Lower leg skin (tissue), 4 donors: Measurements from ENCODE around the gene SMC1B. TPM values are rescaled to one million over a fixed set of nuclear protein-coding genes. Genes with fewer than 3 reads are reported as not detected.
A peak's percentile ranks its signal among the peaks of the same experiment; 100 is the strongest.

Source experiments
- DNase-seq, 2 donors: peaks; one replicate each; pipeline ENCODE4 v3.0.0-alpha.2; 2019; ENCODE audit warnings: low spot score in 2 of 2
- H3K4me3 ChIP-seq: fragments of 200-600 bp; sonication (generic); 2 replicates; pipeline ENCODE4 v1.5.1; 2017; ENCODE audit warnings: mild to moderate bottlenecking, low read depth; ENCODE audit not compliant: poor library complexity, severe bottlenecking
- POLR2A ChIP-seq, 2 donors: fragments of 450-650 bp; IDR thresholded peaks; one replicate each; pipeline ENCODE4 v1.6.1; 2016 to 2017; ENCODE audit warnings: antibody characterized with exemption in 2 of 2, mild to moderate bottlenecking in 1 of 2, moderate library complexity in 1 of 2
- WGBS, 2 donors: methylation state at CpG; one replicate each; pipeline ENCODE4 v1.1.5; 2018; 5-methylcytosine and 5-hydroxymethylcytosine counted together
- intact Hi-C: fragments of 100-400 bp; cut with DNase I; formaldehyde crosslinking; loops from one replicate; pipeline ENCODE4 v1.15.0; 2023; ENCODE audit warnings: low total_unique reads
- total RNA-seq, 4 donors: library from RNA; depleted of rRNA; stranded (reverse); fragments of >200 nt; gene quantifications; one replicate each; pipeline ENCODE4 v1.1.0, GENCODE V29; 2016
- TF ChIP-seq, protein P1 (sequence below), 3 donors: fragments of 450-650 bp; IDR thresholded peaks; one replicate each; pipeline ENCODE4 v1.5.1; 2016; ENCODE audit warnings: antibody characterized with exemption in 3 of 3, mild to moderate bottlenecking in 3 of 3, moderate library complexity in 2 of 3

Gene SMC1B
- total RNA-seq, 4 donors from 2014 or later, result not detected

GRCh38 chr22:45458532-45458931, 45.1 kb upstream of the SMC1B start:
- TF ChIP-seq POLR2A (IDR thresholded peaks at IDR 0.05), result no peak
- TF ChIP-seq, protein P1, sequence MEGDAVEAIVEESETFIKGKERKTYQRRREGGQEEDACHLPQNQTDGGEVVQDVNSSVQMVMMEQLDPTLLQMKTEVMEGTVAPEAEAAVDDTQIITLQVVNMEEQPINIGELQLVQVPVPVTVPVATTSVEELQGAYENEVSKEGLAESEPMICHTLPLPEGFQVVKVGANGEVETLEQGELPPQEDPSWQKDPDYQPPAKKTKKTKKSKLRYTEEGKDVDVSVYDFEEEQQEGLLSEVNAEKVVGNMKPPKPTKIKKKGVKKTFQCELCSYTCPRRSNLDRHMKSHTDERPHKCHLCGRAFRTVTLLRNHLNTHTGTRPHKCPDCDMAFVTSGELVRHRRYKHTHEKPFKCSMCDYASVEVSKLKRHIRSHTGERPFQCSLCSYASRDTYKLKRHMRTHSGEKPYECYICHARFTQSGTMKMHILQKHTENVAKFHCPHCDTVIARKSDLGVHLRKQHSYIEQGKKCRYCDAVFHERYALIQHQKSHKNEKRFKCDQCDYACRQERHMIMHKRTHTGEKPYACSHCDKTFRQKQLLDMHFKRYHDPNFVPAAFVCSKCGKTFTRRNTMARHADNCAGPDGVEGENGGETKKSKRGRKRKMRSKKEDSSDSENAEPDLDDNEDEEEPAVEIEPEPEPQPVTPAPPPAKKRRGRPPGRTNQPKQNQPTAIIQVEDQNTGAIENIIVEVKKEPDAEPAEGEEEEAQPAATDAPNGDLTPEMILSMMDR (IDR thresholded peaks at IDR 0.05), result no peak
- intact Hi-C loops, result no loop called here

DNA sequence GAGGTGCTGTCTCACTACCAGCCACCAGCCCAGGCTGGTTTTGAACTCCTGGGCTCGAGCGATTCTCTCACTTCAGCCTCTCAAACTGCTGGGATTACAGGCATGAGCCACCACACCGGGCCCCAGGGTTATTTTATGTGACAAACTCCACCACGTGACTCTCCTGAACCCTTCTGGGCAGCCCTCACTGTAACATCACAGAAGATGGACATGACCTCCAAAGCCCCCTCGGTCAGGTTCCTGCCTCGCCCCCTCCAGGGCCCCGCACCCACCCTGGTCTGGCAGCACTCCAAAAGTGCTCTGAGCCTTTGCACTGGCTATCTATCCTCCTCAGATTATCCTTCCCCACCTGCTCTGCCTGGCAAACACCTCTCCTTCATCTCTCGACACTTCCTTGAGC, 43.4 kb upstream of the SMC1B start:
- WGBS, 2 donors, result 90 to 92% methylated on average over 8 of the region's 8 CpGs
- no peak for DNase-seq
- H3K4me3 ChIP-seq, result no peak overlapping the region
- intact Hi-C loops, result no loop called here
- TF ChIP-seq, protein P1 (IDR thresholded peaks at IDR 0.05), result no peak
- no peak for TF ChIP-seq POLR2A (IDR thresholded peaks at IDR 0.05)

More at GRCh38 chr22:45458532-45458931, 45.1 kb upstream of the SMC1B start:
- WGBS, 2 donors, result 94 to 98% methylated on average over 13 of the region's 13 CpGs
- no peak overlapping the region for H3K4me3 ChIP-seq
- DNase-seq, result no peak

DNA sequence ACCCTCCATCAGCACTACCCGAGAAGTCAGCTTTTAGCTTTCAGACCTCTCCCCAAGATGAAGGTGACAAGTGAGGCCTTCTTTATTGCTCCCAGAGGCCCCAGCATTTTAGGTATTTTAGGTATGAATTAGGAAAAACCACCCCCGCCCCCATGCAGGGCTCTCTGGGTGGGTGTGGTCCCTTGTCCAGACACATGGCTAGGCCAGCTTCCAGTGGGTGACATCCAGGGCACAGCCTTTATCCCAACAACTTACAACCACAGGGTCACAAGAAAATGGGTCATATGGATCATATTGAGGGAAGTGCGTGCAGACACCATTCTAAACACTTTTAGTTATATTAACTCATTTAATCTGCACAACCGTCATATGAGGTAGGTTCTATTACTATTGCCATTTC, 42.2 kb upstream of the SMC1B start:
- H3K4me3 ChIP-seq, result no peak overlapping the region
- 80 to 81% methylated on average over 4 of the region's 4 CpGs for WGBS, 2 donors
- DNase-seq, result no peak
- no peak for TF ChIP-seq POLR2A (IDR thresholded peaks at IDR 0.05)
- TF ChIP-seq, protein P1 (IDR thresholded peaks at IDR 0.05), result no peak
- intact Hi-C loops, result no loop called here

DNA sequence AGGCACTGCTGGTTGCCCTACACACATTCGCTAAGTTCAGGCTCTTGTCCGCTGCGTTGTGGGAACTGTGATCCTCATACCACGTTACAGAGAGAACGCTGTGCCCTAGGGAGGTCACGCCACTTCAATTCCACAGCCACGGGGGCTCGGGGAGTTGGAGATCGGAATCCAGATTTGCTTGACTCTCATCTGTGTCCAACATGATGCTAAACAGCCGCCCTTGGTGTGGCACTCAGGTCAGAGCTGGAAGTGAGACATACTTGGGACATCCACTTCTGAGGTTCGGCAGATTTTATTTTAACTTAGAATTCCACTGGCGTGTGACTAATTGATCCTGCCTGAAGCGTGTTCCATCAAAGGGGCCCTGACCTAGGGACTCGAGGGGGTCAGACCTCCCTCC, 41.8 kb upstream of the SMC1B start:
- H3K4me3 ChIP-seq, result no peak overlapping the region
- no peak for DNase-seq
- WGBS, 2 donors, result 74 to 76% methylated on average over 14 of the region's 14 CpGs
- intact Hi-C loops, result no loop called here
- TF ChIP-seq, protein P1 (IDR thresholded peaks at IDR 0.05), result no peak
- no peak for TF ChIP-seq POLR2A (IDR thresholded peaks at IDR 0.05)

DNA sequence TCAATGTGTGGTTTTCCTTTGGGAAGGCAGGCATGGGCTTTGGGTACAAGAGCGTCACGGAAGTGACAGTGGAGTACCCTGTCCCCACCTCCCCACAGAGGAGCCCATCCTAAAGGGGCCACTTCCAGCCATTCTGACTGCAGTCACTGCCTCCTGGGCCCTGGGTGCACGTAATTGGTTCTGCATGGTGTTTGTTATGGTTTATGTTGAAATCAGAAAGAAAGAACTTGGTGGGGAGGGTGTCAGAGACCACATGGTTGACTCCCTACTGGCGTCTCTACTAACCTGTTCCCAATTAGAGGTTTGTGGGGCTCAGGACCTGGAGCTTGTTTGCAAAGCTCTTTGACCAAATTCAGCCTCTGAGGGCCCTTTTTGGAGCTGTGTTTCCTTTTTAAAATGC, 40.9 kb upstream of the SMC1B start:
- peak in 1 of 2 donors; percentile 55 for DNase-seq
- H3K4me3 ChIP-seq, result no peak overlapping the region
- 60 to 63% methylated on average over 4 of the region's 4 CpGs for WGBS, 2 donors
- no peak for TF ChIP-seq POLR2A (IDR thresholded peaks at IDR 0.05)
- TF ChIP-seq, protein P1 (IDR thresholded peaks at IDR 0.05), result no peak
- intact Hi-C loops, result no loop called here

DNA sequence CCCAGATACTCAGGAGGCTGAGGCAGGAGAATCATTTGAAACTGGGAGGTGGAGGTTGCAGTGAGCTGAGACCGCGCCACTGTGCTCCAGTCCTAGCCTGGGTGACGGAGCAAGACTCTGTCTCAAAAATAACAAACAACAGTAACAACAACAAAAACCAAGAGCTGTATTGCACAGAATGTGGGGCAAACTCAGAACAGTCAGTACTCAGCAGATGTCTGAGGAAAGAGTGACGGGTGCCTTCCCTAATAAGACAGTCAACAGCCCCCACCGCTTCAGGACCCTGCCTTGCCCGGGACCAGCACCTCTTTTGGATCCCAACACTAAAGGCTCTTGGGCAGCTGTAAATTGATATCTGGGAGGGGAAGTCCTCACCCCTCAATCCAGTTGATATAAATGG, 40.4 kb upstream of the SMC1B start:
- intact Hi-C loops, result no loop called here
- TF ChIP-seq POLR2A (IDR thresholded peaks at IDR 0.05), result no peak
- TF ChIP-seq, protein P1 (IDR thresholded peaks at IDR 0.05), result no peak
- WGBS, 2 donors, result 69 to 75% methylated on average over 6 of the region's 6 CpGs
- no peak overlapping the region for H3K4me3 ChIP-seq
- peak in 1 of 2 donors; percentile 64 for DNase-seq
